IMR-90 (cell line): Measurements from ENCODE around the gene ANKRD27. TPM values are rescaled to one million over a fixed set of nuclear protein-coding genes. Genes with fewer than 3 reads are reported as not detected.

Experiments used
- ATAC-seq: fragments of 200-7000 bp; cut with Tn5 transposase; 2 replicates; pipeline ENCODE4 v1.9.1; 2020; ENCODE audit warnings: low read depth, mild to moderate bottlenecking, moderate library complexity
- BruUV-seq: library from RNA; stranded (reverse); fragments of 400-500 nt; replicated peaks from 2 replicates; lab custom pipeline; 2021; lab: Mats Ljungman, UMichigan
- CTCF ChIA-PET: fragments of 300-600 bp; formaldehyde crosslinking; extraction: SDS; loops from one replicate; lab custom pipeline; 2021; ENCODE audit warnings: antibody characterized with exemption; lab: Yijun Ruan, JAX
- POLR2A ChIA-PET: fragments of 300-600 bp; sonication (Branson Sonifier 250); formaldehyde crosslinking; loops from one replicate; lab custom pipeline; 2022; ENCODE audit warnings: antibody characterized with exemption; ENCODE audit not compliant: unreplicated experiment; lab: Charles Lee
- DNase-seq: peaks from one replicate; pipeline ENCODE4 v3.0.0; 2013
- H2AFZ ChIP-seq: replicated peaks from 2 replicates; pipeline ENCODE3; 2013; ENCODE audit warnings: low read length, mild to moderate bottlenecking; ENCODE audit not compliant: poor library complexity
- H2AK5ac ChIP-seq: 2 replicates; pipeline ENCODE4 v1.6.1; 2013; ENCODE audit warnings: low read depth, low read length, inconsistent platforms
- H2AK9ac ChIP-seq: replicated peaks from 2 replicates; pipeline ENCODE3; 2013; ENCODE audit warnings: mild to moderate bottlenecking, low read depth, low read length, moderate library complexity; ENCODE audit not compliant: poor library complexity
- H2BK120ac ChIP-seq: 2 replicates; pipeline ENCODE4 v1.6.1; 2013; ENCODE audit warnings: low read depth, low read length, inconsistent platforms
- H2BK15ac ChIP-seq: 3 replicates; pipeline ENCODE4 v1.6.1; 2013; ENCODE audit warnings: low read depth, low read length, inconsistent platforms
- H2BK20ac ChIP-seq: 2 replicates; pipeline ENCODE4 v1.6.1; 2013; ENCODE audit warnings: low read depth, mild to moderate bottlenecking, inconsistent platforms, low read length, moderate library complexity
- H2BK5ac ChIP-seq: 2 replicates; pipeline ENCODE4 v1.6.1; 2013; ENCODE audit warnings: mild to moderate bottlenecking, low read depth, low read length, inconsistent platforms; ENCODE audit not compliant: poor library complexity, severe bottlenecking
- H3K14ac ChIP-seq: replicated peaks from 2 replicates; pipeline ENCODE4 v1.6.1; 2013; ENCODE audit warnings: low read depth, low read length, inconsistent platforms
- H3K18ac ChIP-seq: 2 replicates; pipeline ENCODE4 v1.6.1; 2013; ENCODE audit warnings: low read depth, low read length, control low read depth
- H3K23ac ChIP-seq: 2 replicates; pipeline ENCODE4 v1.6.1; 2013; ENCODE audit warnings: low read depth, low read length, inconsistent platforms
- H3K27ac ChIP-seq: 2 replicates; pipeline ENCODE4 v1.5.1; 2013; ENCODE audit warnings: mild to moderate bottlenecking, control low read depth, low read length; ENCODE audit not compliant: insufficient read depth
- H3K27me3 ChIP-seq: 2 replicates; pipeline ENCODE4 v1.6.1; 2013; ENCODE audit warnings: low read length; ENCODE audit not compliant: control insufficient read depth, insufficient read depth
- H3K36me3 ChIP-seq: 2 replicates; pipeline ENCODE4 v1.6.1; 2013; ENCODE audit warnings: low read length, mixed read lengths; ENCODE audit not compliant: control insufficient read depth, insufficient read depth
- H3K4ac ChIP-seq: 2 replicates; pipeline ENCODE4 v1.6.1; 2013; ENCODE audit warnings: low read depth, low read length, inconsistent platforms
- H3K4me1 ChIP-seq: 2 replicates; pipeline ENCODE4 v1.6.1; 2013; ENCODE audit warnings: low read length, mixed read lengths; ENCODE audit not compliant: control insufficient read depth, insufficient read depth
- H3K4me2 ChIP-seq: 2 replicates; pipeline ENCODE4 v1.6.1; 2013; ENCODE audit warnings: low read depth, mild to moderate bottlenecking, control low read depth, low read length, moderate library complexity
- H3K4me3 ChIP-seq: 2 replicates; pipeline ENCODE4 v1.5.1; 2013; ENCODE audit warnings: low read depth, mild to moderate bottlenecking, control low read depth, low read length, moderate library complexity; ENCODE audit not compliant: insufficient read depth
- H3K56ac ChIP-seq: 2 replicates; pipeline ENCODE4 v1.6.1; 2013; ENCODE audit warnings: low read length, inconsistent platforms; ENCODE audit not compliant: insufficient read depth; ENCODE audit errors: extremely low read depth
- H3K79me1 ChIP-seq, 2 experiments: 2 replicates each; pipeline ENCODE4 v1.6.1; 2013; ENCODE audit warnings: low read length in 2 of 2, inconsistent platforms in 1 of 2, low read depth in 1 of 2
- H3K9ac ChIP-seq: 2 replicates; pipeline ENCODE4 v1.6.1; 2013; ENCODE audit warnings: low read depth, low read length, control low read depth
- H3K9me1 ChIP-seq: 2 replicates; pipeline ENCODE4 v1.6.1; 2013; ENCODE audit warnings: low read length, inconsistent platforms; ENCODE audit not compliant: insufficient read depth
- H3K9me3 ChIP-seq: 2 replicates; pipeline ENCODE4 v1.6.1; 2013; ENCODE audit warnings: low read length; ENCODE audit not compliant: control insufficient read depth, insufficient read depth
- H4K20me1 ChIP-seq: 2 replicates; pipeline ENCODE4 v1.6.1; 2013; ENCODE audit warnings: low read length, inconsistent platforms; ENCODE audit not compliant: insufficient read depth
- H4K5ac ChIP-seq: 2 replicates; pipeline ENCODE4 v1.6.1; 2013; ENCODE audit warnings: mild to moderate bottlenecking, low read depth, low read length, control low read depth
- H4K8ac ChIP-seq, 2 experiments: 2 replicates each; pipeline ENCODE4 v1.6.1; 2013; ENCODE audit warnings: low read depth in 2 of 2, low read length in 2 of 2, control low read depth in 1 of 2, inconsistent platforms in 1 of 2
- H4K91ac ChIP-seq: 2 replicates; pipeline ENCODE4 v1.6.1; 2013; ENCODE audit warnings: low read depth, low read length, inconsistent platforms; ENCODE audit not compliant: insufficient read depth
- FOS ChIP-seq: fragments of 150-350 bp; IDR thresholded peaks from 2 replicates; pipeline ENCODE4 v1.6.1; 2016; ENCODE audit warnings: low read depth, low read length
- NFE2L2 ChIP-seq: fragments of 150-350 bp; IDR thresholded peaks from 2 replicates; pipeline ENCODE4 v1.6.1; 2016; ENCODE audit warnings: low read depth, mild to moderate bottlenecking, low read length
- RAD21 ChIP-seq: IDR thresholded peaks from 2 replicates; pipeline ENCODE4 v1.6.1; 2012; ENCODE audit warnings: low read length, improper control_type of control experiment
- WGBS, 2 experiments: methylation state at CpG; one replicate each; pipeline versions ENCODE4 v1.1.5 to v1.1.7; 2013; ENCODE audit warnings: missing lambda C conversion rate in 2 of 2; ENCODE audit not compliant: insufficient read length in 1 of 2; ENCODE audit errors: extremely low coverage in 2 of 2; 5-methylcytosine and 5-hydroxymethylcytosine counted together
- dilution Hi-C: fragments of 300-500 bp; cut with HindIII; formaldehyde crosslinking; loops from one replicate; pipeline ENCODE4 v1.14.3; 2018; ENCODE audit warnings: low sequenced_read_pairs; ENCODE audit not compliant: unreplicated experiment
- in situ Hi-C: fragments of 300-500 bp; cut with MboI; formaldehyde crosslinking; loops from 3 replicates; pipeline ENCODE4 v1.14.3; 2019; ENCODE audit warnings: low sequenced_read_pairs, inconsistent platforms, mixed read lengths
- intact Hi-C: fragments of 100-400 bp; cut with micrococcal nuclease; formaldehyde crosslinking; loops from 2 replicates; pipeline ENCODE4 v1.10.0; 2022
- polyA plus RNA-seq, 3 experiments: library from polyadenylated mRNA; depleted of rRNA; stranded (reverse); fragments of >200 nt; gene quantifications; 2 replicates each; pipeline ENCODE4 v1.2.3, GENCODE V29; 2012; ENCODE audit warnings: low replicate concordance in 1 of 3
- total RNA-seq: library from RNA; depleted of rRNA; stranded (reverse); fragments of >200 nt; gene quantifications from 2 replicates; pipeline ENCODE4 v1.2.3, GENCODE V29; 2012

Gene ANKRD27
- total and polyA plus RNA-seq, 2 of the 4 experiments (the other 2 are of a cell fraction): 16.7 to 35.0 TPM

GRCh38 chr19:32666084-32666483 is 8.9 kb downstream of the ANKRD27 start (continued):
- no peak for TF ChIP-seq RAD21

DNA sequence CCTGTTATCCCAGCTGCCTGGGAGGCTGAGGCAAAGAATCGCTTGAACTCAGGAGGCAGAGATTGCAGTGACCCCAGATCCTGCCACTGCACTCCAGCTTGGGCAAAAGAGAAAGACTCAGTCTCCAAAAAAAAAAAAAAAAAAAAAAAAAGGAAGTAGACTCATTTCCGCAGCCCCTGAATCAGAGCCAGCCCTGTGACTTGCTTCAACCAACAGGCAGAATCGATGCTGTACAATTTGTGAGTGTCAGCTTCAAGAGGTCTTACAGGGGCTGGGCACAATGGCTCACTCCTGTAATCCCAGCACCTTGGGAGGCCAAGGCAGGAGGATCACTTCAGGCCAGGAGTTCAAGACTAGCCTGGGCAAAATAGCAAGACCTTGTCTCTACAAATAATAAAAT is 12.8 kb downstream of the ANKRD27 start:
- Histone ChIP-seq H2BK15ac (no peak overlapping the region), H4K8ac (no peak overlapping the region), H2BK5ac (no peak overlapping the region), H3K27ac (no peak overlapping the region), H2AK5ac (no peak overlapping the region), H3K27me3 (no peaks in the 10 kb centered on the region), H3K9ac (no peak overlapping the region), H4K91ac (no peak overlapping the region), H3K4me3 (no peak overlapping the region), H4K20me1 (peaks cover 16% of the 10 kb centered on the region), H3K23ac (no peak overlapping the region), H2AFZ (no peak overlapping the region), H3K14ac (no peak overlapping the region), H3K36me3 (peaks cover 15% of the 10 kb centered on the region), H3K79me1 (peaks cover 18 to 51% of the 10 kb centered on the region in 2 experiments), H3K4me2 (no peak overlapping the region), H3K4me1 (peaks cover 2% of the 10 kb centered on the region; the same call in 1 of the 2 replicates), H3K4ac (no peak overlapping the region), H2BK20ac (no peak overlapping the region), H3K56ac (no peak overlapping the region), H2AK9ac (no peak overlapping the region), H3K18ac (no peak overlapping the region), H3K9me1 (no peaks in the 10 kb centered on the region), H4K5ac (no peak overlapping the region), H2BK120ac (no peak overlapping the region), H3K9me3 (no peaks in the 10 kb centered on the region)
- dilution Hi-C loops: no loop called here
- intact Hi-C loops: no loop called here
- BruUV-seq: no TSS peak
- DNase-seq: peak; percentile 58
- ATAC-seq: no peak
- TF ChIP-seq NFE2L2: no peak
- TF ChIP-seq FOS: no peak
- no CpG with 5 or more reads among the region's 3 CpGs for WGBS, 2 experiments
- ChIA-PET CTCF (no interaction called here), POLR2A (no interaction called here)
- in situ Hi-C loops: no loop called here
